ENCODE results near the gene DCLK2. TPM values are rescaled to one million over a fixed set of nuclear protein-coding genes. Genes with fewer than 3 reads are reported as not detected.

Gene DCLK2
- total RNA-seq, 3 donors from 2014 or later: 3.0 to 11.8 (median 4.3) TPM

DNA sequence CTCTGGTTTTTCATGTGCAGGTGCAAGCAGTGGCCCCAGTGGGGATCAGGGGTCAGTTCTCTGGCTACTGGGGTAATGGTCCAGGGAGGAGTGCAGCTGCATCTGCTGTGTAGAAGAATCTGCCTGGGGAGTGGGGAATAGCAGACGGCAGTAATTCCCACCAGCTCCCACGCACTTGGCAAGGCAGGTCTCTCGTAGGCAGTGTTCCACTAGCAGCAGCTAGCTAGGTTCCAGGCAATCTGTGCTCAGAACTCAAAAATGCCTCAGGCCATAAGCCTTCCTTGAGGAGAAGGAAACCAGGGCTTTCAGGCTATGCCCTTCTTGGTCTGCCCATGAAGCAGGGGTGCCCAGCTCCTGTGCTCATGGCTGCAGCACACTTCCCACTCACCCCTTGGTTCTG, 38.8 kb downstream of the DCLK2 start:
- DNase-seq (no peak), ATAC-seq (no peak)
- TF ChIP-seq, protein P1, sequence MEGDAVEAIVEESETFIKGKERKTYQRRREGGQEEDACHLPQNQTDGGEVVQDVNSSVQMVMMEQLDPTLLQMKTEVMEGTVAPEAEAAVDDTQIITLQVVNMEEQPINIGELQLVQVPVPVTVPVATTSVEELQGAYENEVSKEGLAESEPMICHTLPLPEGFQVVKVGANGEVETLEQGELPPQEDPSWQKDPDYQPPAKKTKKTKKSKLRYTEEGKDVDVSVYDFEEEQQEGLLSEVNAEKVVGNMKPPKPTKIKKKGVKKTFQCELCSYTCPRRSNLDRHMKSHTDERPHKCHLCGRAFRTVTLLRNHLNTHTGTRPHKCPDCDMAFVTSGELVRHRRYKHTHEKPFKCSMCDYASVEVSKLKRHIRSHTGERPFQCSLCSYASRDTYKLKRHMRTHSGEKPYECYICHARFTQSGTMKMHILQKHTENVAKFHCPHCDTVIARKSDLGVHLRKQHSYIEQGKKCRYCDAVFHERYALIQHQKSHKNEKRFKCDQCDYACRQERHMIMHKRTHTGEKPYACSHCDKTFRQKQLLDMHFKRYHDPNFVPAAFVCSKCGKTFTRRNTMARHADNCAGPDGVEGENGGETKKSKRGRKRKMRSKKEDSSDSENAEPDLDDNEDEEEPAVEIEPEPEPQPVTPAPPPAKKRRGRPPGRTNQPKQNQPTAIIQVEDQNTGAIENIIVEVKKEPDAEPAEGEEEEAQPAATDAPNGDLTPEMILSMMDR (IDR thresholded peaks at IDR 0.05): no peak
- Histone ChIP-seq H3K4me1 (ENCODE audit: low read depth) (no peaks in the 10 kb centered on the region), H3K36me3 (ENCODE audit: low read depth) (no peaks in the 10 kb centered on the region), H3K9me3 (peaks cover 7% of the 10 kb centered on the region), H3K4me3 (no peak overlapping the region)
- intact Hi-C loops (cut with DNase I, micrococcal nuclease): no loop called here

DNA sequence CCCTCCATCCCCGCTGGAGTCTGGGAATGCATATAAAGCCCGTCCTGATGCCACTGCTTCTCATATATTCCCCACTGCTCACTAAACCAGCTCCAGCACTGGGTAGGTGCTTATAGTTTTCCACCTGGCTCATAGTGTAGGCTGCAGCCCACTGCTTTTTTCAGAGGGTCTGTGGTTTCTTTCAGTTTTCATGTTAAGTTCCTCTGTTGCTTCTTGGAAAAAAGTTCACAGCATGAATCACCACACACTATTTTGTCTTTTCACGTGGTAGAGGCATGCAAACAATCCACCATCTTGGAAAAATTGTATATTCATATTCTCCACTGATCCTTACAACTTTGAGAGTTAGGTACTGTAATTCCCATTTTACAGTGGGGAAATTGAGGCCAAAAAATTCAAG, 39.4 kb downstream of the DCLK2 start:
- no peak overlapping the region for H3K4me3 ChIP-seq
- ATAC-seq: no peak

DNA sequence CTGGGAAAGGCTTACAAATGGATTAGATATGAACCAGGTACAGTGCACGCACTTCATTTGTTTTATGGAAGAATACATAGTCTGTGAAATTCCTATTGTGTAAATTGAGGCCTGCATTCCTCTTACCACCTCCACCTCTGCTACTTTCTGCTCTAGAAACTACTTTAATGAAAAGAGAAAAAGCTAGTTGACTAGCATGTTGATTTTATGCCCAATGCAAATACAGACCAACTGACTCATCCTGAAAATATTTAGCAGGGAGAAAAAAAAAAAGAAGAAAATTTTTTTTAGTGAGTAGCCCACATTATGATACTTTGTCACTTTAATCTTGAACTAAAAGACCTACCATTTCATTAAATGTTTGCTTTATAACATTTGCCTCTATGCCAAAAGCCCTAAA, 41.2 kb downstream of the DCLK2 start:
- no peak for DNase-seq
- TF ChIP-seq, protein P1 (IDR thresholded peaks at IDR 0.05): no peak
- no peak for ATAC-seq
- Histone ChIP-seq H3K36me3 (ENCODE audit: low read depth) (no peaks in the 10 kb centered on the region), H3K9me3 (peaks cover 8% of the 10 kb centered on the region), H3K4me3 (no peak overlapping the region), H3K4me1 (ENCODE audit: low read depth) (no peaks in the 10 kb centered on the region)
- intact Hi-C loops (cut with DNase I, micrococcal nuclease): no loop called here

More for the DNA sequence above, 39.4 kb downstream of the DCLK2 start:
- TF ChIP-seq, protein P1 (IDR thresholded peaks at IDR 0.05): no peak
- DNase-seq: no peak
- intact Hi-C loops (cut with DNase I, micrococcal nuclease): no loop called here
- Histone ChIP-seq H3K9me3 (peaks cover 8% of the 10 kb centered on the region), H3K36me3 (ENCODE audit: low read depth) (no peaks in the 10 kb centered on the region), H3K4me1 (ENCODE audit: low read depth) (no peaks in the 10 kb centered on the region)

DNA sequence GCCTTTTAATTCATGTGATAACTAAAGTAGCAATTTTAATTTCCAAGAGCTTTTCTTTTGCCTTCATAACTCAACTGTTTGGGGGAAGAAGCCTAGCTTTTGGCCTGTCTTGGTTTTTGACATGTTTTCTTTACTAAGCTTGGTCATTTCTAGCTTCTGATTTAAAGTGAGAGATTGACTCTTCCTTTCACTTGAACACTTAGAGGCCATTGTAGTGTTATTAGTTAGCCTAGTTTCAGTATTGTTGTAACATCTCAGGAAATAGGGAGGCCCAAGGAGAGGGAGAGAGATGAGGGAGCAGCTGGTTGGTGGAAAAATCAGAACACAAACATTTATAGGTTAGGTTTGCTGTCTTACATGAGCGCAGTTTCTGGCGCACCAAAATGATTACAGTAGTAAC, 44.8 kb downstream of the DCLK2 start:
- H3K9me3 ChIP-seq: peaks cover 8% of the 10 kb centered on the region
- TF ChIP-seq, protein P1 (IDR thresholded peaks at IDR 0.05): no peak
- DNase-seq: no peak
- no peaks in the 10 kb centered on the region for H3K4me1 ChIP-seq (ENCODE audit: low read depth)
- intact Hi-C loops (cut with DNase I, micrococcal nuclease): no loop called here
- H3K4me3 ChIP-seq: no peak overlapping the region
- ATAC-seq: no peak
- H3K36me3 ChIP-seq (ENCODE audit: low read depth): no peaks in the 10 kb centered on the region

DNA sequence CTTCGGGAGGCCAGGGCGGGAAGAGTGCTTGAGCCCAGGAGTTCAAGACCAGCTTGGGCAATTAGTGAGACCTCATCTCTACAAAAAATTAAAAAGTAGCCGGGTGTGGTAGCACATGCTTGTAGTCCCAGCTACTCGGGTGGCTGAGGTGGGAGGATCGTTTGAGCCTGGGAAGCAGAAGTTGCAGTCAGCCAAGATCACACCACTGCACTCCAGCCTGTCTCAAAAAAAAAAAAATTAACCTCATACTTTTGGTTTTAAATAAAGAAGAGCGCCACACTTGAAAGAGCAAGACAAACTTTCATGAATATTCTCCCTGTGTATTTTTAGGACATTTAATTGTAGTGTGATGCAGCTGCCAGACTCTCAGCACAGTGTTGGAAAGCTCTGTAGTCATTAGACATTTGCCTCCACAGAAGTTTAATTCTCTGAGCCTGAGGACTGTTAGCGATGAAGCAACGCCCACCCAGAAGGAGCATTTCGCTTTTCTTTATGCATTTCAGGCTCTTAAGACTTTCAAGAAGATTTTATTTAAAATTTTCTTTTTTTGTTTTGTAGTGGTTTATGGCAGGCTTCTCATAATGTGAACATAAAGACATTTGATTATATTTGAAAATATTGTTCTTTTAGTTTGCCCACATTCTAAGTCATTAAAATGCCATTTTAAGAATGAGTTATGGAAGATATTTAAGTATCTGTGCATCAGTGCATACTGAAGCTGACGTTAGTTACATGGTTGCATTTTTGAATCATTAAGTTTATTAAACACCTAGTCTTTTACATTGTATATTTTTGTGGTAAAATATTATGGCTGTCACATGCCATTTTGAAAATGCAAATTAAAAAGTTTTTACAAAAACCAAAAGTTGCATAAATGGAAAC, 45.8 kb downstream of the DCLK2 start:
- no peak for ATAC-seq
- TF ChIP-seq, protein P1 (IDR thresholded peaks at IDR 0.05): no peak

More for the DNA sequence above, 45.8 kb downstream of the DCLK2 start:
- H3K36me3 ChIP-seq (ENCODE audit: low read depth): no peaks in the 10 kb centered on the region
- no peak for DNase-seq
- H3K4me3 ChIP-seq: no peak overlapping the region
- H3K4me1 ChIP-seq (ENCODE audit: low read depth): no peaks in the 10 kb centered on the region
- H3K9me3 ChIP-seq: peaks cover 8% of the 10 kb centered on the region
- intact Hi-C loops (cut with DNase I, micrococcal nuclease): no loop called here

All from mucosa of descending colon (tissue), 3 donors.